Fibroblast of villous mesenchyme (primary cell): ENCODE results near the gene PIMREG. TPM values are rescaled to one million over a fixed set of nuclear protein-coding genes. Genes with fewer than 3 reads are reported as not detected.

ENCODE experiments used
- DNase-seq: peaks from one replicate; pipeline ENCODE4 v3.0.0-alpha.2; 2010; ENCODE audit warnings: low read depth
- H3K4me3 ChIP-seq: 2 replicates; pipeline ENCODE4 v1.5.1; 2011; ENCODE audit warnings: low read depth, mild to moderate bottlenecking, low read length
- CTCF ChIP-seq: IDR thresholded peaks from 2 replicates; pipeline ENCODE4 v1.5.1; 2012; ENCODE audit warnings: low read depth, mild to moderate bottlenecking, low read length; ENCODE audit not compliant: insufficient read depth
- total RNA-seq: library from RNA; depleted of rRNA; stranded (reverse); fragments of >200 nt; gene quantifications from 2 replicates; pipeline ENCODE4 v1.2.3, GENCODE V29; 2012

PIMREG gene
- total RNA-seq, 1 donor: 18.1 TPM

DNA sequence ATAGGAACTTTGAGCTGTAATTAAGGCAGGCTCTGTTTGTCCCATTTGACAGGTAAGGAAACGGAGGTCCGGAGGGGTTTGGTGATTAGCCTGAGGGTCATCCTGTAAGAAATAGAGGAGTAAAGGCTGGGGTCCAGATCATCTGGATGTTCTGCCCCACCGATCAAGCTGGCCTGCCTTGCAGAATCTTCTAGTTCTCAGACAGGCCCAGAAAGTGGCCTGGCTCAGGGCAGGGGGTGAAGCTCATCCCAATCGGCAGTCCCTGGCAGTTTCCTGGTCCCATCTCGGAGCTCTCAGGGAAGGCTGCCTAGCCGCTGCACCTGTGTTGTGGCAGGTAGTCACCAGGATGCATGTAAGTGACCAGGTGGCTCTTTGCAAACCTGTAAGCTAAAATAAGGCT, 4.2 kb downstream of the PIMREG start:
- DNase-seq: no peak
- TF ChIP-seq CTCF: no peak
- H3K4me3 ChIP-seq: no peak overlapping the region

DNA sequence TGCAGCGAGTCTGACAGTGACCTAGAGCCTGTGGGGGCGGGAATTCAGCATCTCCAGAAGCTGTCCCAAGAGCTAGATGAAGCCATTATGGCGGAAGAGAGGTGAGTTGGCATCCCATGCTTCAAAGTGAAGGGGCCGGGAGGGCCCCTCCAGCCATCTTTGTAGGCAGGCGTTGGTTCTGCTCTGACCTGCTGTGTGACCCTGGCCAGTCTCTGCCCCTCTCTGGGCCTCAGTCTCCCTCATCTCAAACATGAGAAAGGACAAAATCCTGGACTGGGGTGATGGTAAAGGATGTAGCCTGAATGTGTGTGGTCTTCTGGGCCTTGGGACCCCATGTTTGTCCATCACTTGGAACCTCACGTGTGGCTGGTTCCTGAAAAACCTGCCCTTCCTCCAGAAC, 5.1 kb downstream of the PIMREG start:
- DNase-seq: no peak
- no peak overlapping the region for H3K4me3 ChIP-seq
- TF ChIP-seq CTCF: no peak

DNA sequence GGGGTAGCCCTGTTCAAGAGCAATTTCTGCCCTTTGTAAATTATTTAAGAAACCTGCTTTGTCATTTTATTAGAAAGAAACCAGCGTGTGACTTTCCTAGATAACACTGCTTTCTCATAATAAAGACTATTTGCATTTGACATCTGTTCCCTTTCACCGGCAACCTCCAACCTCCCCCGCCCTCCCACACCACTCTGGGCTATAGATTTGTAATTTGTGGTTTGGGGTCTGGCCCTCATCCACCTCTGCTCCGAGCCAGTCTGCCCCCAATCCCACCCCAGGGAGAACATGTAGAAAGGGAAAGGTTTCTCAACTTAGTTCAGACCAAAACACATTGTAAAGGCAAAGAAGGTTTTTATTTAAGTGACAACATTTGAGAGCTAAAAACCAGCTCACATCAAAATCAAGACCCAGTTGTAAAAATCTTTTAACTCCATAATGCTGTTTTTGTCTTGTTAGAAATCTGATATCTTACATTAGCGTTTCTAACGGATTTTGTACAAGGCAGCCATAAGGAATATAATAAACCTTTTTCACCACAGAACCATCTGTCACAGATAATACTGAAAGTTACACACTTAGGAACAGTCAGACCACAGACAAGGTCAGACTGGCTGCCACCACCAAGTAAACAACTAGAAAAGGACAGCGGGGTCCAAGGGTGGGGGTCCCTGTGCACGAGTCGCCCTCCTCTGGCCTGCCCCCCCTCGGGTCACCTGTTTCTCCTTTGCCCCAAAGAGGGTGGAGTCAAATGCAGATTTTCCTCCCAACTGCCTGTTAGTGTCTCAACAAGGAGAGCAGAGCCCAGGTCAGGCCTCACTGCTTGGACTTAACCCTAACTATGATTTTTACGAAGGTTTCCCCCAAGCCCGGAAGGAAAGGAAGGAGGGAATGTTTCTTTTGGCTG, 6.9 kb downstream of the PIMREG start:
- H3K4me3 ChIP-seq: no peak overlapping the region
- DNase-seq: no peak
- no peak for TF ChIP-seq CTCF

- DNase-seq: no peak
- no peak overlapping the region for H3K4me3 ChIP-seq
- no peak for TF ChIP-seq CTCF
Measured at GRCh38 chr17:6452471-6453266, 8.4 kb downstream of the PIMREG start.

GRCh38 chr17:6453279-6454024, 9.2 kb downstream of the PIMREG start:
- DNase-seq: no peak
- no peak for TF ChIP-seq CTCF

DNA sequence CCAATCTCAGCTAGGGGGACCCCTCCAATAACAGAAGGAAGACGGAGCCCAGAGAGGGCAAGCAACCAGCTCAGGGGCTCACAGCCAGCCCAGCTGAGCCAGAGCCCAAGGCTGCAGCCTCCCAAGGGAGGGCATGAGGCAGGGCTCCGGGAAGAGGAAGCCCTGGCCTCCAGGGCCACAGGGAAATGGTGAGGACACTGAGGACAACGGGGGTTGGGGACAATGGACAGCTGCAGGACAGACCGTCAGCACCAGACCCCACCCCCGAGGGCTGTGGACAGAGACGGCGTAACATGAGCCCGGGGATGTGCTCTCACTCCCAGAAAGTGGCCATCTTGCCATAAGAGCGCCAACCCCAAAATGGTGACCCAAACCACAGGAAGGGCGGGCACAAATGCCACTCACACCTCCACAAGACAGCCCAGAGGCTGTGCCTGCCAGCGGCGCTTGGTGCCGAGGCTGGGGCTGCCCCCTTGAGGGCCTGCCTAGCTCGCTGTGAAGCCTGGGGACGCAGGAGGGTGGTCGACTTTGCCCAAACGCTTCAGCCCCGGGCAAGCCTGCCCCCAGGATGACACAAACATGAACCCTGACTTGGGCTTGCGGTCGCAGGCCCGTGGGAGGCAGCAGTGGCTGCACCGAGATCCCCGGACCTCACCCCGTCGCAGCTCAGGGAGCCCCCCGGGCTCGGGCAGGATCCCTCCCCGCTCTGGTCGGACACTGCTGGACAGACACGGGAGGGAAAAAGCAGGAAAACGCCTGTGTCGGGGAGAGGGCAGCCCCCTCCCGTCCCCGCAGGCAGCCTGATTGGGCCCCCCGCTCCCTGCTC, 10.5 kb downstream of the PIMREG start:
- peak overlapping the region; percentile 3 for H3K4me3 ChIP-seq

More at GRCh38 chr17:6453279-6454024, 9.2 kb downstream of the PIMREG start:
- H3K4me3 ChIP-seq: no peak overlapping the region

More for the DNA sequence above, 10.5 kb downstream of the PIMREG start:
- no peak for DNase-seq
- no peak for TF ChIP-seq CTCF
